ENCODE results near the gene PDZD8.

The PDZD8 gene

GRCh38 chr10:117346574-117346973 lies 28.7 kb downstream of the PDZD8 start:
- peaks cover 6% of the 10 kb centered on the region; the same call in 1 of the 2 replicates for H3K4me1 ChIP-seq (ENCODE audit: control insufficient read depth, insufficient read depth, low read length)
- H3K4me3 ChIP-seq (ENCODE audit: low read length): no peak overlapping the region
- WGBS (ENCODE audit: insufficient coverage, insufficient read length): no CpG with 5 or more reads among the region's 3 CpGs
- no peaks in the 10 kb centered on the region for H3K9me3 ChIP-seq (ENCODE audit: control insufficient read depth, insufficient read depth, low read length)
- peak overlapping the region; percentile 68 for H3K27ac ChIP-seq (ENCODE audit: low read length)
- H3K36me3 ChIP-seq (ENCODE audit: control insufficient read depth, insufficient read depth, low read length): no peaks in the 10 kb centered on the region
- DNase-seq (ENCODE audit: low read depth, low spot score): peak; percentile 87
- H3K27me3 ChIP-seq (ENCODE audit: control insufficient read depth, insufficient read depth, low read length): no peaks in the 10 kb centered on the region

GRCh38 chr10:117345143-117345542 lies 30.1 kb downstream of the PDZD8 start:
- H3K27me3 ChIP-seq (ENCODE audit: control insufficient read depth, insufficient read depth, low read length): no peaks in the 10 kb centered on the region
- H3K9me3 ChIP-seq (ENCODE audit: control insufficient read depth, insufficient read depth, low read length): no peaks in the 10 kb centered on the region
- H3K4me1 ChIP-seq (ENCODE audit: control insufficient read depth, insufficient read depth, low read length): peaks cover 10% of the 10 kb centered on the region; the same call in 1 of the 2 replicates
- no peak for DNase-seq (ENCODE audit: low read depth, low spot score)
- H3K27ac ChIP-seq (ENCODE audit: low read length): peak overlapping the region; percentile 16
- no peaks in the 10 kb centered on the region for H3K36me3 ChIP-seq (ENCODE audit: control insufficient read depth, insufficient read depth, low read length)
- H3K4me3 ChIP-seq (ENCODE audit: low read length): no peak overlapping the region

GRCh38 chr10:117342641-117343040 lies 32.6 kb downstream of the PDZD8 start:
- no peaks in the 10 kb centered on the region for H3K36me3 ChIP-seq (ENCODE audit: control insufficient read depth, insufficient read depth, low read length)
- no CpG with 5 or more reads among the region's 5 CpGs for WGBS (ENCODE audit: insufficient coverage, insufficient read length)
- no peak overlapping the region for H3K4me3 ChIP-seq (ENCODE audit: low read length)
- no peak for DNase-seq (ENCODE audit: low read depth, low spot score)
- no peak overlapping the region for H3K27ac ChIP-seq (ENCODE audit: low read length)
- no peaks in the 10 kb centered on the region for H3K9me3 ChIP-seq (ENCODE audit: control insufficient read depth, insufficient read depth, low read length)
- H3K27me3 ChIP-seq (ENCODE audit: control insufficient read depth, insufficient read depth, low read length): no peaks in the 10 kb centered on the region
- H3K4me1 ChIP-seq (ENCODE audit: control insufficient read depth, insufficient read depth, low read length): peaks cover 9% of the 10 kb centered on the region; the same call in 1 of the 2 replicates

- DNase-seq (ENCODE audit: low read depth, low spot score): no peak
Observed at GRCh38 chr10:117341061-117341460, 34.2 kb downstream of the PDZD8 start.

GRCh38 chr10:117339979-117340378 lies 35.3 kb downstream of the PDZD8 start:
- Histone ChIP-seq H3K4me3 (ENCODE audit: low read length) (no peak overlapping the region), H3K27me3 (ENCODE audit: control insufficient read depth, insufficient read depth, low read length) (no peaks in the 10 kb centered on the region), H3K36me3 (ENCODE audit: control insufficient read depth, insufficient read depth, low read length) (no peaks in the 10 kb centered on the region), H3K9me3 (ENCODE audit: control insufficient read depth, insufficient read depth, low read length) (no peaks in the 10 kb centered on the region), H3K27ac (ENCODE audit: low read length) (no peak overlapping the region), H3K4me1 (ENCODE audit: control insufficient read depth, insufficient read depth, low read length) (peaks cover 9% of the 10 kb centered on the region; the same call in 1 of the 2 replicates)
- DNase-seq (ENCODE audit: low read depth, low spot score): no peak
- WGBS (ENCODE audit: insufficient coverage, insufficient read length): no CpG with 5 or more reads among the region's 5 CpGs

More at GRCh38 chr10:117341061-117341460, 34.2 kb downstream of the PDZD8 start:
- no peaks in the 10 kb centered on the region for H3K27me3 ChIP-seq (ENCODE audit: control insufficient read depth, insufficient read depth, low read length)
- H3K36me3 ChIP-seq (ENCODE audit: control insufficient read depth, insufficient read depth, low read length): no peaks in the 10 kb centered on the region
- H3K4me1 ChIP-seq (ENCODE audit: control insufficient read depth, insufficient read depth, low read length): peaks cover 9% of the 10 kb centered on the region; the same call in 1 of the 2 replicates
- WGBS (ENCODE audit: insufficient coverage, insufficient read length): no CpG with 5 or more reads among the region's 4 CpGs
- H3K4me3 ChIP-seq (ENCODE audit: low read length): no peak overlapping the region
- no peak overlapping the region for H3K27ac ChIP-seq (ENCODE audit: low read length)
- H3K9me3 ChIP-seq (ENCODE audit: control insufficient read depth, insufficient read depth, low read length): no peaks in the 10 kb centered on the region

GRCh38 chr10:117339578-117339977 lies 35.7 kb downstream of the PDZD8 start:
- Histone ChIP-seq H3K9me3 (ENCODE audit: control insufficient read depth, insufficient read depth, low read length) (no peaks in the 10 kb centered on the region), H3K4me1 (ENCODE audit: control insufficient read depth, insufficient read depth, low read length) (peaks cover 6% of the 10 kb centered on the region; the same call in 1 of the 2 replicates), H3K27ac (ENCODE audit: low read length) (no peak overlapping the region), H3K4me3 (ENCODE audit: low read length) (no peak overlapping the region), H3K36me3 (ENCODE audit: control insufficient read depth, insufficient read depth, low read length) (no peaks in the 10 kb centered on the region), H3K27me3 (ENCODE audit: control insufficient read depth, insufficient read depth, low read length) (no peaks in the 10 kb centered on the region)
- DNase-seq (ENCODE audit: low read depth, low spot score): no peak
- WGBS (ENCODE audit: insufficient coverage, insufficient read length): no CpG with 5 or more reads among the region's 1 CpG

- Histone ChIP-seq H3K4me1 (ENCODE audit: control insufficient read depth, insufficient read depth, low read length) (0 out of 2 replicates have a peak, but pooled peaks cover 1% of the 10 kb centered on the region), H3K36me3 (ENCODE audit: control insufficient read depth, insufficient read depth, low read length) (no peaks in the 10 kb centered on the region), H3K27me3 (ENCODE audit: control insufficient read depth, insufficient read depth, low read length) (no peaks in the 10 kb centered on the region), H3K9me3 (ENCODE audit: control insufficient read depth, insufficient read depth, low read length) (no peaks in the 10 kb centered on the region), H3K27ac (ENCODE audit: low read length) (no peak overlapping the region), H3K4me3 (ENCODE audit: low read length) (no peak overlapping the region)
- no peak for DNase-seq (ENCODE audit: low read depth, low spot score)
Observed at GRCh38 chr10:117334926-117335325, 40.3 kb downstream of the PDZD8 start.

GRCh38 chr10:117334066-117334465 lies 41.2 kb downstream of the PDZD8 start:
- DNase-seq (ENCODE audit: low read depth, low spot score): no peak
- no peaks in the 10 kb centered on the region for H3K4me1 ChIP-seq (ENCODE audit: control insufficient read depth, insufficient read depth, low read length)
- H3K9me3 ChIP-seq (ENCODE audit: control insufficient read depth, insufficient read depth, low read length): no peaks in the 10 kb centered on the region
- WGBS (ENCODE audit: insufficient coverage, insufficient read length): no CpG with 5 or more reads among the region's 2 CpGs
- no peak overlapping the region for H3K4me3 ChIP-seq (ENCODE audit: low read length)
- no peak overlapping the region for H3K27ac ChIP-seq (ENCODE audit: low read length)
- no peaks in the 10 kb centered on the region for H3K36me3 ChIP-seq (ENCODE audit: control insufficient read depth, insufficient read depth, low read length)
- H3K27me3 ChIP-seq (ENCODE audit: control insufficient read depth, insufficient read depth, low read length): no peaks in the 10 kb centered on the region

- H3K4me1 ChIP-seq (ENCODE audit: control insufficient read depth, insufficient read depth, low read length): peaks cover 2% of the 10 kb centered on the region; the same call in 1 of the 2 replicates
- no peak overlapping the region for H3K4me3 ChIP-seq (ENCODE audit: low read length)
- H3K27me3 ChIP-seq (ENCODE audit: control insufficient read depth, insufficient read depth, low read length): no peaks in the 10 kb centered on the region
- DNase-seq (ENCODE audit: low read depth, low spot score): no peak
- no peaks in the 10 kb centered on the region for H3K36me3 ChIP-seq (ENCODE audit: control insufficient read depth, insufficient read depth, low read length)
- H3K27ac ChIP-seq (ENCODE audit: low read length): no peak overlapping the region
- no peaks in the 10 kb centered on the region; the same call in 1 of the 2 replicates for H3K9me3 ChIP-seq (ENCODE audit: control insufficient read depth, insufficient read depth, low read length)
Observed at GRCh38 chr10:117327262-117327661, 48.0 kb downstream of the PDZD8 start.

GRCh38 chr10:117324367-117324766 lies 50.9 kb downstream of the PDZD8 start:
- WGBS (ENCODE audit: insufficient coverage, insufficient read length): no CpG with 5 or more reads among the region's 2 CpGs
- H3K4me3 ChIP-seq (ENCODE audit: low read length): no peak overlapping the region
- H3K9me3 ChIP-seq (ENCODE audit: control insufficient read depth, insufficient read depth, low read length): no peaks in the 10 kb centered on the region; the same call in 1 of the 2 replicates
- DNase-seq (ENCODE audit: low read depth, low spot score): no peak
- no peaks in the 10 kb centered on the region for H3K27me3 ChIP-seq (ENCODE audit: control insufficient read depth, insufficient read depth, low read length)
- peaks cover 2% of the 10 kb centered on the region; the same call in 1 of the 2 replicates for H3K4me1 ChIP-seq (ENCODE audit: control insufficient read depth, insufficient read depth, low read length)
- H3K36me3 ChIP-seq (ENCODE audit: control insufficient read depth, insufficient read depth, low read length): no peaks in the 10 kb centered on the region
- no peak overlapping the region for H3K27ac ChIP-seq (ENCODE audit: low read length)

GRCh38 chr10:117322260-117322659 lies 53.0 kb downstream of the PDZD8 start:
- H3K4me3 ChIP-seq (ENCODE audit: low read length): no peak overlapping the region
- H3K27me3 ChIP-seq (ENCODE audit: control insufficient read depth, insufficient read depth, low read length): no peaks in the 10 kb centered on the region
- no CpG with 5 or more reads among the region's 4 CpGs for WGBS (ENCODE audit: insufficient coverage, insufficient read length)

More at GRCh38 chr10:117322260-117322659, 53.0 kb downstream of the PDZD8 start:
- peaks cover 1% of the 10 kb centered on the region; the same call in 1 of the 2 replicates for H3K4me1 ChIP-seq (ENCODE audit: control insufficient read depth, insufficient read depth, low read length)
- H3K36me3 ChIP-seq (ENCODE audit: control insufficient read depth, insufficient read depth, low read length): no peaks in the 10 kb centered on the region
- H3K27ac ChIP-seq (ENCODE audit: low read length): no peak overlapping the region
- no peak for DNase-seq (ENCODE audit: low read depth, low spot score)
- no peaks in the 10 kb centered on the region; the same call in 1 of the 2 replicates for H3K9me3 ChIP-seq (ENCODE audit: control insufficient read depth, insufficient read depth, low read length)

Measured in iPS DF 6.9 (cell line).